Motor neuron (in vitro differentiated cells): ENCODE results near the gene RALGPS1. TPM values are rescaled to one million over a fixed set of nuclear protein-coding genes. Genes with fewer than 3 reads are reported as not detected.

ENCODE experiments used
- ATAC-seq, 8 experiments: fragments of 200-7000 bp; cut with Tn5 transposase; replicated peaks in 6 of 8; 2 replicates each; pipeline ENCODE4 v1.8.0; 2021; ENCODE audit warnings: mild to moderate bottlenecking in 8 of 8, moderate library complexity in 8 of 8
- H3K27ac ChIP-seq, 2 donors: fragments of 250-450 bp; sonication (Bioruptor Pico); 2 replicates each; pipeline ENCODE4 v1.9.0; 2021; ENCODE audit warnings: antibody characterized with exemption in 2 of 2, mild to moderate bottlenecking in 2 of 2, moderate library complexity in 1 of 2
- H3K4me1 ChIP-seq, 2 donors: fragments of 250-450 bp; sonication (Bioruptor Pico); replicated peaks in 1 of 2; 2 replicates each; pipeline ENCODE4 v1.6.1; 2021; ENCODE audit warnings: antibody characterized with exemption in 2 of 2, mild to moderate bottlenecking in 2 of 2, moderate library complexity in 1 of 2
- H3K4me3 ChIP-seq, 5 donors: fragments of 250-450 bp; sonication (Bioruptor Pico); 2 replicates each; pipeline ENCODE4 v1.9.0; 2021; ENCODE audit warnings: antibody characterized with exemption in 5 of 5, mild to moderate bottlenecking in 5 of 5, moderate library complexity in 4 of 5
- WGBS, 10 experiments: fragments of 450-650 bp; shearing (Covaris generic); methylation state at CpG; one replicate each; pipeline ENCODE4 v1.0.0; 2022; 5-methylcytosine and 5-hydroxymethylcytosine counted together
- in situ Hi-C, 9 experiments: fragments of 400-800 bp; cut with MboI; loops; one replicate each; pipeline ENCODE4 v1.15.0; 2021; ENCODE audit warnings: low sequenced_read_pairs in 9 of 9, low pct_unique_long_range_greater_than_20kb in 2 of 9; ENCODE audit not compliant: unreplicated experiment in 9 of 9
- total RNA-seq, 8 experiments: library from RNA; unstranded; fragments of 300-600 nt; gene quantifications; 2 replicates each; pipeline versions ENCODE4 v1.2.3 to v1.2.4, GENCODE V29; 2022

The RALGPS1 gene
- total RNA-seq, 8 experiments from 2014 or later: 4.3 to 29.6 (median 17.3) TPM

DNA sequence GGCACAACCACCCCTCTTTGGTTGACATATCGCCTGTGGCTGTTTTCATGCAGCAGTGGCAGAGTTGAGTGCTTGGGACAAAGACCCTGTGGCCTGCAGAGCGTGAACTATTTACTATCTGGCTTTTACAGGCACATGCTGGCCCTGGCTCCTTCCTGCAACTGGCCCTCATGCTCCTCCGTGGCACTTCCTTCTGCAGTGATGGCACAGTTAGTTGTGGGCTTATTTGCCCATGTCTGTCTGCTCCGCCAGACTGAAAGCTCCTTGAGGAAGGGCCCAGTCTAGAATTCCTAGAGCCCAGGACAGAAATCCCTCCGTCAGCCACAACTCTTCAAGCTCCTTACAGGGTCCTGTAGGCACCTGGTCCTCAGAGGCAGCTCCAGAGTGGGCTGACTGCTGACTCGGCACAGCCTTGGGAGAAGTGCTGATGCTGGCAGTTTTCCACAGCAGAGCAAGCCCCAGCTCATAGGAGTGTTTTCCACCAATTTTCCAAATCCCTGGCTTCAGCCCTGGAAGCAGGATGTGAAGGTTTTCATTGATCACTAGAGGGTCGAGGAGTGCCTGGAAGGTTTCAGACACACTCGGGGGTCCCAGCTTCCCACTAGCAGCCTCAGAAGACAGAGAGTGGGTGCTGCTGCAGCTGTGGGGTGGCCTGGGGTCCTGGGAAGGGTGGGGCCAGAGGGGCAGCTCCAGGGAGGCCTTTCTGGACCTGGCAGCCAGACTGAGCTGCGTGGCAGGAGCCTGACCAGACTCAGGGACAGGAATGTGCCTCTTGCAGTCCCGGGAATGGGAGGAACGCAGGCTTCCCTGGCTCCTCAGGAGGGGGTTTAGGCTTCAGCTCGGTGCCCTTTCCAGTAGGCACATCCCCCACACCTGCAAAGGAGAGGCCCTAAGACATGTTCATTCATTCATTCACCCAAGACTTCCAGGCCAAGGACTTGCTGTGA lies 264.4 kb downstream of the RALGPS1 start:
- in situ Hi-C loops: loop anchor here in 2 of 9 experiments (25.0 kb wide), 2 partner anchors 217 to 242 kb away; no protein-coding TSS in a partner anchor
- Histone ChIP-seq H3K4me1 (peaks cover 0 to 2% of the 10 kb centered on the region in 2 donors), H3K4me3 (no peak overlapping the region), H3K27ac (no peak overlapping the region)
- no peak for ATAC-seq
- WGBS, 10 experiments: 40 to 100% (median 84%) methylated on average over 1 to 5 of the region's 12 CpGs; no CpG with 5 or more reads in 2 of the 10 experiments

DNA sequence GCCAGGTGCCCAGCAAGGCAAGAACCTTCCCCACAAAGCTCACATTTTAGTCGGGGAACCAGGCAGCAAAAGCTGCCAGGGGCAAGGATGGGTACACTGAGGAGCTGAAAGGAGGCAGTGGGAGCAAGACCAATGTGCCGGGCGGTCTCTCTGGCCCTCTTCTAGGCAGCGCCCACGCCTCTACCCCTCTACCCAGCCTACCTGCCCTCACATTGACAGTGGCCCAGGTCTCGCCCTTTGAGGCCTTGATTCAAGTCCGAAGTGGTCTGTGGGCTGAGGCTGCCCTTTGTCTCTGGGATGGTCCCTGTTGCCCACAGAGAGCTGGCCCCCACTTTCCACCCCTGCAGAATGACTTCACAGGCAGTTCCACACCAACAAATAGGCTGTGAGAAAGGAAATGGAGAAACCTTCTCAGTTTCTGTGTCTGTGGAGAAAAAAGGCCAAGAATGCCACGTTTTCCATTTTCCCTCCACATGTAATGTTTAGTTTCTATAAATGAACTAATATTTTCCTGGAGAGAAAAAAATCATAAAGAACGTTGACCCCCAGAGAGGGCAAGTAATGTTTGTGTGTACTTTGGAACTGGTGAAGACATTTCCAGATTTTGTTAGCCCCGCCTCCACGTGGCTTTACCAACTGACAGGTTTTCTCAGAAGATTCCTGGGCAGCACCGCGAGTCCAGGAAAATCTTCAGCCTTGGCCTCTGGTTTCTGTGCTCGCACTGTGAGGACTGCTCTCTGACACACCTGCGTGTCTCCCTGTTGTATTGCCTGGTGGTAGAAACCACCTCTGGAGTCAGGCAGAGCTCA lies 265.3 kb downstream of the RALGPS1 start:
- no peak overlapping the region for H3K27ac ChIP-seq
- ATAC-seq: no peak
- H3K4me3 ChIP-seq: no peak overlapping the region
- in situ Hi-C loops: loop anchor here in 2 of 9 experiments (25.0 kb wide), 2 partner anchors 218 to 243 kb away; no protein-coding TSS in a partner anchor
- WGBS, 10 experiments: 36 to 100% (median 84%) methylated on average over 2 to 8 of the region's 15 CpGs; no CpG with 5 or more reads in 1 of the 10 experiments
- H3K4me1 ChIP-seq: peaks cover 0 to 2% of the 10 kb centered on the region in 2 donors

DNA sequence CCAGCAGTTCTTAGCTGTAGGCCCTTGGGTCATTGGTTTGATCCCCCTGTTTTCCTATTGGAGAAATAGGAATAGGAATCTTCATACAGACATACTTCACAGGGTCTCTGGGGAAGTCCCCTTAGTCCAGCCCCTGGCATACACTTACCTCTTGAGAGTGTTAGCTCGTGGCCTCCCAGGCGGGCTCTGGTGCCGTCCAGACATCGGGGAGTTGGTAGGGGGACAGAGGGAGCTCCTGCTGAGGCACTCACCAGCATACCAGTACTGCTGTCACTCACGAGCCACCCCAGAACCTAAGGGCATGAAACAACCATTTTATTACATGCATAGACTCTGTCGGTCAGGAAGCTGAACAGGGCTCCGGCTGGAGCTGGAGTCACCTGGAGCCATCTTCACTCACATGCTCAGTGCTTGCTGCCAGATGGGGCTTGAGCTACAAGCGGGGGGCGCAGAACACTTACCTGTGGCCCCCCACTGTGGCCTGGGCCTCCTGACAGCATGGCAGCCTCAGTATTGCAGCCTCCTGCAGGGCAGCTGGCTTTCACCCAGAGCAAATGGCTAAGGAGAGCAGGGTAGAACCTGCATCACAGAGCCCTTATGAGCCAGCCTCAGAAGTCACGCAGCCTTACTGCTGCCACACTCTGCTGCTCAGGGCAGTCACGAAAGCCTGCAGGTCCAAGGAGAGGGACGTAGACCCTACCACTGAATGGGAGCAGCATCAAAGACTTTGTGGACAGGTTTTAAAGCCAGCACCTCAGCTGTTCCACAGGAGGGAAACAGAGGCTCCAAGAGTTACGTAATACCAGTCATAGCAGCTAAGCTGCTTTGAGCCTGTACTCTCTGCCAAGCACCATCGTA lies 266.1 kb downstream of the RALGPS1 start:
- ATAC-seq: no peak
- in situ Hi-C loops: loop anchor here in 2 of 9 experiments (25.0 kb wide), 2 partner anchors 218 to 243 kb away; no protein-coding TSS in a partner anchor
- Histone ChIP-seq H3K27ac (no peak overlapping the region), H3K4me1 (peaks cover 0 to 2% of the 10 kb centered on the region in 2 donors), H3K4me3 (no peak overlapping the region)
- WGBS, 10 experiments: 79 to 100% (median 92%) methylated on average over 1 to 9 of the region's 14 CpGs; no CpG with 5 or more reads in 3 of the 10 experiments

DNA sequence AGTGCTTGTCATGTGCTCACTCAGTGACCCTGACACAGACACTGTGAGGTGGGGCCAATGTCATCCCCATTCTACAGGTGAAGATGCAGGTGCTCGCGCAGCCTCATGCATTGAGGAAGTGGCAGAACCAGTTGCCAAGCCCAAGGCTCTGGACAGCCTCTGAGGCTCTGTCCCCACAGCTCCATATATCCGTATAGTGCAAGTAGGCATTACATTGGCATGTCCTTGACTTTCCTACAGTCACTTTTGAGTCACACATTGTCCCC lies 266.7 kb downstream of the RALGPS1 start:
- Histone ChIP-seq H3K4me3 (no peak overlapping the region), H3K4me1 (peaks cover 1 to 2% of the 10 kb centered on the region in 2 donors), H3K27ac (no peak overlapping the region)
- in situ Hi-C loops: loop anchor here in 2 of 9 experiments (25.0 kb wide), 2 partner anchors 219 to 244 kb away; no protein-coding TSS in a partner anchor
- no peak for ATAC-seq
- WGBS, 10 experiments: 100% methylated on average over 1 to 2 of the region's 3 CpGs; no CpG with 5 or more reads in 4 of the 10 experiments

DNA sequence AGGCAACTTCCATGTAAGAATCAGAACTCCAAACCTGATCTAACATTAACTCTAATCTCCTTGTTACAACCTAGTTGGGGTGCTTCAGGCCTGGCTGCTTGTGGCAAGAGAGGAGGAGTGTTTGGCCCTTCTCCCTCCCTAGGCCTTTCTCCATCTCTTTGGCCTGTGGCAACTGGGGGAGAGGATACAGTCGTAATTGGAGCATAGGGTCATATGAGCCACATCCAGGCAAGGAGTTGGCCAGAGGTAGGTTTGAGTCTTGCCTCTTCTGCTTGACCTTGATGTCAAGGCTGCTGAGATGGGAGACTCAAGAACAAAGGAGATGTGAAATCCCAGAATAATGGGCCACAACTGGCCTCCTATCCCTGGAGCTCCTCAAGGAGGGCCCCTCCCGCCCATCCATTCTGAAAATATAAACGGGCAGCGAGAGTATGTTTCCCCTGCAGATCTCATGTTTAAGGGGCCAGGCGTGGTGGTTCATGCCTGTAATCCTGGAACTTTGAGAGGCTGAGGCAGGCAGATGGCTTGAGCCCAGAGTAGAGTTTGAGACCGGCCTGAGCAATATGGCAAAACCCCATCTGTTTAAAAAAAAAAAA lies 267.1 kb downstream of the RALGPS1 start:
- peaks cover 2 to 6% of the 10 kb centered on the region in 2 donors for H3K4me1 ChIP-seq
- H3K4me3 ChIP-seq: no peak overlapping the region
- 79 to 100% (median 90%) methylated on average over 1 to 4 of the region's 6 CpGs; no CpG with 5 or more reads in 1 of the 10 experiments for WGBS, 10 experiments
- in situ Hi-C loops: loop anchor here in 2 of 9 experiments (25.0 kb wide), 2 partner anchors 219 to 244 kb away; no protein-coding TSS in a partner anchor
- no peak overlapping the region for H3K27ac ChIP-seq
- no peak for ATAC-seq

DNA sequence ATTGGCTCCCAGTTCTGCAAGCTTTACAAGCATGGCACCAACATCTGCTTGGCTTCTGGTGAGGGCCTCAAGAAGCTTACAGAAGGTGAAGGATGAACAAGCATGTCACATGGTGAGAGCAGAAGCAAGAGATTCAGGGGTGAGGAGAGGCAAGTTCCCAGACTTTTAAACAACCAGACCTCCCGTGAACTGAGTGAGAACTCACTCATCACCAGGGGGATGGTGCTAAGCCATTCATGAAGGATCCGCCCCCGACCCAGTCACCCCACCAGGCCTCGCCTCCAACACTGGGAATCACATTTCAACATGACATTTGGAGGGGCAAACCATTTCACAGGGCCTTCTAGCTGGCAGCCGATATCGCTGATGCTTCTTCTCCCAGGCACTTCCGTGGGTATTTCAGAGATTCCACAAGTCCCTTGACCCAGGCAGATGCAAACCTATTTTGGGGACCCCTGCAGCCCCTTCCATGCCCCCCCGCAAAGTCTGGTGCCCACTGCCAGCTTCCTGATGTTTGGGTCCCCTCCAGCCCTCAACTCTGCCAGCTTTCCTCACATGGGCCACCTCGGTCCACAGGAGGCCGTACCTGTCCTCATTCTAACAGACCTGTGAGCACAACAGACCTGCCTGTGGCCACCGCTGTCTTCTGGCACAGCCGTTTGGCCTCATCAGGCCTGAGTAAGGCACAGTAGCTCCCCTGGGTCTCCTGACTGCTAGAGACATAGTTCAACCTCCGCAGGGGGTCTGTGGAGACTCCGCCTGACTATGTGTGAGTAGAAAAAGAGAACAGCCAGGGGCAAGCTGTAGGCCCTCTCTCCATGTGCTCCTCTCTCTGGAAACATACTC lies 268.5 kb downstream of the RALGPS1 start:
- peaks cover 2 to 8% of the 10 kb centered on the region in 2 donors for H3K4me1 ChIP-seq
- in situ Hi-C loops: loop anchor here in 2 of 9 experiments (25.0 kb wide), 2 partner anchors 221 to 246 kb away; no protein-coding TSS in a partner anchor
- no peak for ATAC-seq
- no peak overlapping the region for H3K27ac ChIP-seq
- WGBS, 10 experiments: 25 to 100% (median 82%) methylated on average over 1 to 9 of the region's 14 CpGs; no CpG with 5 or more reads in 4 of the 10 experiments
- H3K4me3 ChIP-seq: no peak overlapping the region

DNA sequence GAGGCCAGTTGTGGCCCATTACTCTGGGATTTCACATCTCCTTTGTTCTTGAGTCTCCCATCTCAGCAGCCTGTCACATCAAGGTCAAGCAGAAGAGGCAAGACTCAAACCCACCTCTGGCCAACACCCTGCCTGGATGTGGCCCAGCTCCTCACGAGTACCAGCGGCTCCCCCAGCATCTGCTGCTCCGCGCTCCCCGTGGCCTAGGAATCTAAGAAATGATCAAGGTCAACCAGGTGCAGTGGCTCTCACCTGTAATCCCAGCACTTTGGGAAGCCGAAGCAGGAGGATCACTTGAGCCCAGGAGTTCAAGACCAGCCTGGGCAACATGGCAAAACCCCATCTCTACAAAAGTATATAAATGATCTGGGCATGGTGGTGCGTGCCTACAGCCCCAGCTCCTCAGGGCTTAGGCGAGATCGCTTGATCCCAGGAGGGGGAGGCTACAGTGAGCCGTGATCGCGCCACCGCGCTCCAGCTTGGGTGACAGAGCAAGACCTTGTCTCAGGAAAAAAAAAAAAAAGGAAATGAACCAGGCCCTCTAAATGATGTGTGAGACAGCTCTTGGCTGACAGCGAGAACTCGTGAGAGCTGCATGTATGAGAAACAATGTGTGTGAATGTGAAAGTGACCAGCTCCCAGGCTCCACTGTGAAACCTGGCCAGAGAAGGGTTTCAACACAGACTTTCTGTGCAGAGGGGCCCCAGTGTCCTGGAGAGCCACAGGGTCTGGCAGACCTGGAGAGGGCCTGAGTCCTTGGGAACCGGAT lies 269.4 kb downstream of the RALGPS1 start:
- in situ Hi-C loops: loop anchor here in 2 of 9 experiments (25.0 kb wide), 2 partner anchors 222 to 247 kb away; no protein-coding TSS in a partner anchor
- WGBS, 10 experiments: 41 to 100% (median 93%) methylated on average over 1 to 12 of the region's 17 CpGs; no CpG with 5 or more reads in 2 of the 10 experiments
- Histone ChIP-seq H3K27ac (no peak overlapping the region), H3K4me1 (peaks cover 2 to 8% of the 10 kb centered on the region in 2 donors), H3K4me3 (no peak overlapping the region)
- ATAC-seq: no peak

DNA sequence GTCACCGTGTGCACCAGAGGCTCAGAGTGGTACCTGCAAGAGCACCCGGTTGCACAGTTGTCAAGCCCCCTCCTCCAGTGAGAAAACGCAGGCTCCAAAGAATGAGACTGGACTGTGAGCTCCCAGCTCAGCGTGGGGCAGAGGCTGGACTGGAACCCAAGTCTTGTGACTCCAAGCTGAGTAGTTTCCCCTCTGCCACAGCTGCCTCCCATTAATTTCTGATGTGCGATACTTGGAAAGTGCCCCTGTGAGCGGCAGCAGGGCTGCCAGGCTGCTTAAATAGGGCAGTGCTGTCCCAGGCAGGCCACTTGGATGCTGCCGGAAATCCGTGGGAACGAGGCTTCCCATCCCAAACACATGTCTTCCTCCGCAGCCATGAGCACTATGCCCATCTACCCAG lies 270.1 kb downstream of the RALGPS1 start:
- Histone ChIP-seq H3K4me3 (no peak overlapping the region), H3K4me1 (peaks cover 2 to 8% of the 10 kb centered on the region in 2 donors), H3K27ac (no peak overlapping the region)
- WGBS, 10 experiments: 62 to 95% (median 86%) methylated on average over 1 to 6 of the region's 10 CpGs; no CpG with 5 or more reads in 5 of the 10 experiments
- no peak for ATAC-seq
- in situ Hi-C loops: loop anchor here in 2 of 9 experiments (25.0 kb wide), 2 partner anchors 222 to 247 kb away; no protein-coding TSS in a partner anchor

DNA sequence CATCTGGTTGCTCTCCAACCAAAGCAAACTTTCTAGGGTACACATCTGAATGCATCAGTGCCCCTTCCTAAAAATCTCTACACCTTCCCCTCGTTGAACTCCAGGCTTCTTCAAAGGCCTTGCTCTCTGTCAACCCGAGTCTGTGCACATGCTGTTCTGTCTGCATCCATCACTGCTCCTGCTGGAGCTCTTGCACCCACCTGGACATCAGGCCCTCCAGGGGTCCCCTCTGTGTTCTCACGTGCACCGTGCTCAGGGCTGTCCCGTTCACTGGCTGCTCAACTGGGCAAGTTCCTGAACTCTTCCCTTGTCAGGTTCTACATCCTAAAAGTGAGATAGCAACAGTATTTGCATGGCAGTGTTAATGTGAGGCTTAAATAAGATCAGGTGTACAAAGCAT lies 270.6 kb downstream of the RALGPS1 start:
- H3K4me3 ChIP-seq: no peak overlapping the region
- in situ Hi-C loops: loop anchor here in 2 of 9 experiments (25.0 kb wide), 2 partner anchors 223 to 248 kb away; no protein-coding TSS in a partner anchor
- H3K4me1 ChIP-seq: peaks cover 2 to 8% of the 10 kb centered on the region in 2 donors
- no peak for ATAC-seq
- H3K27ac ChIP-seq: no peak overlapping the region
- 67 to 96% (median 86%) methylated on average over 3 to 4 of the region's 5 CpGs; no CpG with 5 or more reads in 7 of the 10 experiments for WGBS, 10 experiments
